ENCODE results near the gene SNU13.

Gene SNU13

GRCh38 chr22:41700108-41700364 is 11.4 kb upstream of the SNU13 start:
- POLR2A ChIA-PET, result no interaction called here
- Histone ChIP-seq H3K36me3 (ENCODE audit: control insufficient read depth in 2 of 2, insufficient read depth in 1 of 2, low read length in 2 of 2) (peaks cover 0 to 6% of the 10 kb centered on the region in 2 experiments; a peak in 1 of 3 replicates), H3K4me1 (ENCODE audit: control insufficient read depth, insufficient read depth, low read length) (no peaks in the 10 kb centered on the region), H3K27ac (ENCODE audit: extremely low read depth, low read depth, low read length) (no peak overlapping the region), H3K9me3 (ENCODE audit: control insufficient read depth, insufficient read depth, low read depth, low read length) (no peaks in the 10 kb centered on the region), H3K4me3 (ENCODE audit: low read depth, low read length) (no peak overlapping the region)
- CTCF ChIA-PET, result interaction anchor here (0.6 to 5.4 kb wide), 3 partner anchors 47 to 240 kb away, joined by 3 to 53 read pairs (median 5); no protein-coding TSS in a partner anchor
- TF ChIP-seq ZNF501 (tag by site-specific recombination; IDR thresholded peaks at IDR 0.05) (no peak), ZNF394 (tag by site-specific recombination; IDR thresholded peaks at IDR 0.05; ENCODE audit: borderline replicate concordance) (no peak), ZIC2 (tag by site-specific recombination; IDR thresholded peaks at IDR 0.05) (no peak), RBAK (tag by site-specific recombination; IDR thresholded peaks at IDR 0.05) (no peak), ZNF624 (tag by site-specific recombination; IDR thresholded peaks at IDR 0.05) (no peak), ZFP41 (tag by site-specific recombination; IDR thresholded peaks at IDR 0.05; ENCODE audit: borderline replicate concordance) (no peak), ZNF274 (IDR thresholded peaks at IDR 0.05; ENCODE audit: low read length) (no peak), ZNF274 (tag by site-specific recombination; IDR thresholded peaks at IDR 0.05; ENCODE audit: borderline replicate concordance) (no peak), ZNF707 (tag by site-specific recombination; IDR thresholded peaks at IDR 0.05) (no peak)
- TF ChIP-seq, protein P1, sequence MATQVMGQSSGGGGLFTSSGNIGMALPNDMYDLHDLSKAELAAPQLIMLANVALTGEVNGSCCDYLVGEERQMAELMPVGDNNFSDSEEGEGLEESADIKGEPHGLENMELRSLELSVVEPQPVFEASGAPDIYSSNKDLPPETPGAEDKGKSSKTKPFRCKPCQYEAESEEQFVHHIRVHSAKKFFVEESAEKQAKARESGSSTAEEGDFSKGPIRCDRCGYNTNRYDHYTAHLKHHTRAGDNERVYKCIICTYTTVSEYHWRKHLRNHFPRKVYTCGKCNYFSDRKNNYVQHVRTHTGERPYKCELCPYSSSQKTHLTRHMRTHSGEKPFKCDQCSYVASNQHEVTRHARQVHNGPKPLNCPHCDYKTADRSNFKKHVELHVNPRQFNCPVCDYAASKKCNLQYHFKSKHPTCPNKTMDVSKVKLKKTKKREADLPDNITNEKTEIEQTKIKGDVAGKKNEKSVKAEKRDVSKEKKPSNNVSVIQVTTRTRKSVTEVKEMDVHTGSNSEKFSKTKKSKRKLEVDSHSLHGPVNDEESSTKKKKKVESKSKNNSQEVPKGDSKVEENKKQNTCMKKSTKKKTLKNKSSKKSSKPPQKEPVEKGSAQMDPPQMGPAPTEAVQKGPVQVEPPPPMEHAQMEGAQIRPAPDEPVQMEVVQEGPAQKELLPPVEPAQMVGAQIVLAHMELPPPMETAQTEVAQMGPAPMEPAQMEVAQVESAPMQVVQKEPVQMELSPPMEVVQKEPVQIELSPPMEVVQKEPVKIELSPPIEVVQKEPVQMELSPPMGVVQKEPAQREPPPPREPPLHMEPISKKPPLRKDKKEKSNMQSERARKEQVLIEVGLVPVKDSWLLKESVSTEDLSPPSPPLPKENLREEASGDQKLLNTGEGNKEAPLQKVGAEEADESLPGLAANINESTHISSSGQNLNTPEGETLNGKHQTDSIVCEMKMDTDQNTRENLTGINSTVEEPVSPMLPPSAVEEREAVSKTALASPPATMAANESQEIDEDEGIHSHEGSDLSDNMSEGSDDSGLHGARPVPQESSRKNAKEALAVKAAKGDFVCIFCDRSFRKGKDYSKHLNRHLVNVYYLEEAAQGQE (tag by site-specific recombination; IDR thresholded peaks at IDR 0.05), result no peak

GRCh38 chr22:41699264-41700107 is 10.8 kb upstream of the SNU13 start, which contains the start of gene MEI1:
MEI1 (plus strand) TSS chr22:41699503; CDS start chr22:41699539, 36 bp downstream.
- Histone ChIP-seq H3K36me3 (ENCODE audit: control insufficient read depth in 2 of 2, insufficient read depth in 1 of 2, low read length in 2 of 2) (peaks cover 0 to 12% of the 10 kb centered on the region in 2 experiments; a peak in 1 of 3 replicates), H3K9me3 (ENCODE audit: control insufficient read depth, insufficient read depth, low read depth, low read length) (no peaks in the 10 kb centered on the region), H3K4me3 (ENCODE audit: low read depth, low read length) (no peak within 1 kb of the TSS), H3K27ac (ENCODE audit: extremely low read depth, low read depth, low read length) (no peak within 1 kb of the TSS), H3K4me1 (ENCODE audit: control insufficient read depth, insufficient read depth, low read length) (no peaks in the 10 kb centered on the region)
- ChIA-PET CTCF (interaction anchor here (0.6 to 5.4 kb wide), 11 partner anchors 9 to 241 kb away, joined by 3 to 72 read pairs (median 39); partner anchors contain the start of genes CCDC134 and SNU13), POLR2A (interaction anchor here (1.5 kb wide), 1 partner anchor 133 kb away, joined by 5 read pairs; the partner anchor contains the start of gene SREBF2)
- TF ChIP-seq, protein P2, sequence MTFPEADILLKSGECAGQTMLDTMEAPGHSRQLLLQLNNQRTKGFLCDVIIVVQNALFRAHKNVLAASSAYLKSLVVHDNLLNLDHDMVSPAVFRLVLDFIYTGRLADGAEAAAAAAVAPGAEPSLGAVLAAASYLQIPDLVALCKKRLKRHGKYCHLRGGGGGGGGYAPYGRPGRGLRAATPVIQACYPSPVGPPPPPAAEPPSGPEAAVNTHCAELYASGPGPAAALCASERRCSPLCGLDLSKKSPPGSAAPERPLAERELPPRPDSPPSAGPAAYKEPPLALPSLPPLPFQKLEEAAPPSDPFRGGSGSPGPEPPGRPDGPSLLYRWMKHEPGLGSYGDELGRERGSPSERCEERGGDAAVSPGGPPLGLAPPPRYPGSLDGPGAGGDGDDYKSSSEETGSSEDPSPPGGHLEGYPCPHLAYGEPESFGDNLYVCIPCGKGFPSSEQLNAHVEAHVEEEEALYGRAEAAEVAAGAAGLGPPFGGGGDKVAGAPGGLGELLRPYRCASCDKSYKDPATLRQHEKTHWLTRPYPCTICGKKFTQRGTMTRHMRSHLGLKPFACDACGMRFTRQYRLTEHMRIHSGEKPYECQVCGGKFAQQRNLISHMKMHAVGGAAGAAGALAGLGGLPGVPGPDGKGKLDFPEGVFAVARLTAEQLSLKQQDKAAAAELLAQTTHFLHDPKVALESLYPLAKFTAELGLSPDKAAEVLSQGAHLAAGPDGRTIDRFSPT (tag by site-specific recombination; IDR thresholded peaks at IDR 0.05), result no peak
- TF ChIP-seq ZNF530 (tag by site-specific recombination; IDR thresholded peaks at IDR 0.05; ENCODE audit: low read depth), result no peak
- no peak for TF ChIP-seq ZNF174 (tag by site-specific recombination; IDR thresholded peaks at IDR 0.05)
- TF ChIP-seq ZNF707 (tag by site-specific recombination; IDR thresholded peaks at IDR 0.05), result no peak
- no peak for TF ChIP-seq WT1 (tag by site-specific recombination; IDR thresholded peaks at IDR 0.05)
- no peak for TF ChIP-seq ZNF555 (tag by site-specific recombination; conservative IDR thresholded peaks at IDR 0.05)
- no peak for TF ChIP-seq ZNF768 (tag by site-specific recombination; IDR thresholded peaks at IDR 0.05)
- TF ChIP-seq ZSCAN23 (tag by site-specific recombination; IDR thresholded peaks at IDR 0.05), result no peak
- TF ChIP-seq ZBTB8A (tag by site-specific recombination; IDR thresholded peaks at IDR 0.05), result no peak
